PC-9 (cell line): ENCODE data around the gene C8G.

Experiments
- CTCF ChIP-seq: fragments of 200-600 bp; sonication (generic); conservative IDR thresholded peaks from 2 replicates; pipeline ENCODE4 v1.6.1; 2017; ENCODE audit warnings: mixed run types, antibody characterized with exemption, mild to moderate bottlenecking, moderate library complexity
- EZH2 ChIP-seq: fragments of 200-600 bp; sonication (generic); IDR thresholded peaks from 2 replicates; pipeline ENCODE4 v1.8.0; 2017; ENCODE audit warnings: antibody characterized with exemption, low read depth

- TF ChIP-seq CTCF = no peak
- TF ChIP-seq EZH2 = no peak
Observed at GRCh38 chr9:136978073-136978864, 33.2 kb downstream of the C8G start.
